DOHH2 (cell line): ENCODE results near the gene ACOT12.

Experiments
- EZH2phosphoT487 ChIP-seq: fragments of 200-600 bp; sonication (generic); IDR thresholded peaks from 2 replicates; pipeline ENCODE4 v1.6.1; 2017; ENCODE audit warnings: borderline replicate concordance, mild to moderate bottlenecking, antibody characterized with exemption, low read length, moderate library complexity, mixed read lengths
- TF ChIP-seq, protein P1 (sequence below): fragments of 200-600 bp; sonication (generic); IDR thresholded peaks from one replicate; pipeline ENCODE4 v1.5.1; 2014; ENCODE audit warnings: antibody characterized with exemption, mild to moderate bottlenecking, low read depth, low read length; ENCODE audit not compliant: poor library complexity, severe bottlenecking

- TF ChIP-seq, protein P1, sequence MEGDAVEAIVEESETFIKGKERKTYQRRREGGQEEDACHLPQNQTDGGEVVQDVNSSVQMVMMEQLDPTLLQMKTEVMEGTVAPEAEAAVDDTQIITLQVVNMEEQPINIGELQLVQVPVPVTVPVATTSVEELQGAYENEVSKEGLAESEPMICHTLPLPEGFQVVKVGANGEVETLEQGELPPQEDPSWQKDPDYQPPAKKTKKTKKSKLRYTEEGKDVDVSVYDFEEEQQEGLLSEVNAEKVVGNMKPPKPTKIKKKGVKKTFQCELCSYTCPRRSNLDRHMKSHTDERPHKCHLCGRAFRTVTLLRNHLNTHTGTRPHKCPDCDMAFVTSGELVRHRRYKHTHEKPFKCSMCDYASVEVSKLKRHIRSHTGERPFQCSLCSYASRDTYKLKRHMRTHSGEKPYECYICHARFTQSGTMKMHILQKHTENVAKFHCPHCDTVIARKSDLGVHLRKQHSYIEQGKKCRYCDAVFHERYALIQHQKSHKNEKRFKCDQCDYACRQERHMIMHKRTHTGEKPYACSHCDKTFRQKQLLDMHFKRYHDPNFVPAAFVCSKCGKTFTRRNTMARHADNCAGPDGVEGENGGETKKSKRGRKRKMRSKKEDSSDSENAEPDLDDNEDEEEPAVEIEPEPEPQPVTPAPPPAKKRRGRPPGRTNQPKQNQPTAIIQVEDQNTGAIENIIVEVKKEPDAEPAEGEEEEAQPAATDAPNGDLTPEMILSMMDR = no peak
- no peak for TF ChIP-seq EZH2phosphoT487
Measured at GRCh38 chr5:81397176-81397575, 3.2 kb upstream of the ACOT12 start.
